ENCODE measurements around the gene KPNA6.
"Not testable (repeated sequence)": the region's sequence is repeated elsewhere in the genome, so short reads cannot be mapped to it uniquely, and the experiment has no call there.

The KPNA6 gene

DNA sequence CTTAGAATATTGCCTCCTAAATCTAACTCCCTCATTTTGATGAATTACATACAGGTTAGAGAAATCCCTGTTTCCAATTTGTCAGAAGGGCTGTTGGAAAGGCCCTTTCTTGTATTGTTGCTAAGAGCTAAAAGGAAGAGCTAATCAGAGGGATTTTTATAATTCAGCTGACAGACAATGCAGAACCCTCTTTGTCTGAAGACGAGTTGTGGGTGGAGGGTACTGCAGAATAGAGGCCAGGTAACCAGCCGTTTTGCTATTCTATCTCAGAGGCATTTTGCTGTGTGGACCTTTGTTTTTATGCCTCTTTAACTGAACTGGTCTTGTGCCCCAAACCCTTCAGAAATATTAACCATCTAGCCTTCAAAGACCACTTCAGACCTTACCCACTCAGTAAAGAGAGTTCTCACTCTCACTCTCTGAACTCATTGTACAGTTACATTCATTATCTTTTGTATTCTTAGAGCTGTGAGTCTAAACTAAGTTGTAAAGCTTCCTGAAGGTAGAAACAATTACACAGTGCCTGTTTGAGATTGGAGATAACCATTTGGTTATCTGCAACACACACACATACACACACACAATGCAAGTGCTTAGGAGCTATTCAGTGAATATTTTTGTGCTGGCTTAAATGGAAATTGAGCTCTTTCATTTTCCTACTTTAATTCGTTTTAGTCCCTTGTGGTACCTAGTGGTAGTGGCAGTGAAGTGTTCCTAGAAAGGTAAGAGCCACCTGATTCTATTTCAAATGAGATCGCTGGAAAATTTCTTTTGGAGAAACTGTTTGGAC, 19.7 kb downstream of the KPNA6 start:
- H3K27ac ChIP-seq = peak overlapping the region in 1 of 21 experiments; percentile 5

GRCh38 chr1:32128479-32128878, 20.6 kb downstream of the KPNA6 start:
- no peak overlapping the region for H3K4me3 ChIP-seq
- no peak overlapping the region for H3K27ac ChIP-seq

More for the DNA sequence above, 19.7 kb downstream of the KPNA6 start:
- H3K4me3 ChIP-seq = no peak overlapping the region

GRCh38 chr1:32128964-32129363, 21.1 kb downstream of the KPNA6 start:
- peak overlapping the region in 1 of 21 experiments; percentile 9 for H3K27ac ChIP-seq
- H3K4me3 ChIP-seq = no peak overlapping the region

DNA sequence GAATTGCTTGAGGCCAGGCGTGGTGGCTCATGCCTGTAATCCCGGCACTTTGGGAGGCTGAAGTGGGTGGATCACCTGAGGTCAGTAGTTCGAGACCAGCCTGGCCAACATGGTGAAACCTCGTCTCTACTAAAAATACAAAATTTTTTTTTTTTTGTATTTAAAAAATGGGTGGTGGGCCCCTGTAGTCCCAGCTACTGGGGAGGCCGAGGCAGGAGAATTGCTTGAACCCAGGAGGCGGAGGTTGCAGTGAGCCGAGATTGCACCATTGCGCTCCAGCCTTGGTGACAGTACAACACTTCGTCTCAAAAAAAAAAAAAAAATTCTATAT, 26.1 kb downstream of the KPNA6 start:
- H3K4me3 ChIP-seq = not testable (repeated sequence)
- H3K27ac ChIP-seq = peak overlapping the region in 7 of 21 experiments; percentile 37 to 67 (median 49)

GRCh38 chr1:32137111-32137510, 29.3 kb downstream of the KPNA6 start:
- Histone ChIP-seq H3K27ac (no peak overlapping the region), H3K4me3 (no peak overlapping the region)

GRCh38 chr1:32138965-32139364, 31.1 kb downstream of the KPNA6 start:
- Histone ChIP-seq H3K4me3 (no peak overlapping the region), H3K27ac (no peak overlapping the region)

DNA sequence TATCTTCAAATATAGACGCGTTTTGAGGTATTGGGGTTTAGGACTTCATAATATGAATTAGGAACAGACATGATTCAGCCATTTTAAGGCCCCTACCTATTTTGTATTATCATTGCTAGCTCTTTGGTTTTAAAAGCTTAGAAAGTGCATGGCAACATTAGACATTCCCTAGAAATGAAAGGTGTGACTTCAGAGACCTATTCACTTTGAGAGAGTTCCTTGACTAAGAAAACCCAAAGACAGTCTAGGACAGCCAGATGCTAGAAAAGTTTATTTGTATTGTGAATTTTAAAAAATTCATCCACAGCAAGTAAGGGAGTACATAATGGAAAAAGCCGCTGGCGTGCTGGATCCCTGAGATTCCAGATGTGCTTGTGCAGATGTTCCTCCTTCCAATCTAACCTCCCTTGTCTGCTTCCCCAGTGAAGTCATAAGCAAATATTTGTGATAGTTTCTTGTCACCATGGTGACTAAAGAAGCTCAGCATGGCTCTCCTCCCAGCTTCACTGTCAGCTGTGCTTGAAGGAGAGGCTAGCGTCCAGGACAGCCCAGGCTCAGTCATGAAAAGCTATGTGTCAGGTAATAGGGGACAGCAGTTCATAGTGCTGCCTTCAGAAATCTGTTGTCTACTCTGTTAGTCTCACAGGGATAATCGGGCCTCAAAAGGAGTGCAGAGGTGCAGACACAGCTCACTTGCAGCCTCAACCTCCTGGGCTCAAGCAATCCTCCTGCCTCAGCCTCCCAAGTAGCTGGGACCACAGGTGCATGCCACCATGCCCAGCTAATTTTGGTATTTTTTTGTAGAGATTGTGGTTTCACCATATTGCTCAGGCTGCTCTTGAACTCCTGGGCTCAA, 34.8 kb downstream of the KPNA6 start:
- no peak overlapping the region for H3K4me3 ChIP-seq
- peak overlapping the region in 7 of 21 experiments; percentile 12 to 51 (median 34) for H3K27ac ChIP-seq

DNA sequence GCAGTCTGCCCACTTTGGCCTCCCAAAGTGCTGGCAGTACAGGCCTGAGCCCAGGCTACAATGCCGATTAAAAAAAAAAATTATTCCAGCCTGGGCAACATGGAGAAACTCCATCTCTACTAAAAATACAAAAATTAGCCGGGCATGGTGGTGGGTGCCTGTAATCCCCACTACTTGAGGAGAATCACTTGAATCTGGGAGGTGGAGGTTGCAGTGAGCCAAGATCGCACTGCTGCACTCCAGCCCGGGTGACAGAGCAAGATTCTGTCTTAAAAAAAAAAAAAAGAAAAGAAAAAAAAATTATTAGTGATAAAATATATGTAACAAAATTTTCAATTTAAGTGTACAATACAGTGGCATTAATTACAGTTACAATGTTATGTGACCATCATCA, 35.4 kb downstream of the KPNA6 start:
- not testable (repeated sequence) for H3K4me3 ChIP-seq
- H3K27ac ChIP-seq = peak overlapping the region in 5 of 21 experiments; percentile 17 to 47 (median 22)

- no peak overlapping the region for H3K4me3 ChIP-seq
- H3K27ac ChIP-seq = no peak overlapping the region
Measured at GRCh38 chr1:32144033-32144432, 36.2 kb downstream of the KPNA6 start.

DNA sequence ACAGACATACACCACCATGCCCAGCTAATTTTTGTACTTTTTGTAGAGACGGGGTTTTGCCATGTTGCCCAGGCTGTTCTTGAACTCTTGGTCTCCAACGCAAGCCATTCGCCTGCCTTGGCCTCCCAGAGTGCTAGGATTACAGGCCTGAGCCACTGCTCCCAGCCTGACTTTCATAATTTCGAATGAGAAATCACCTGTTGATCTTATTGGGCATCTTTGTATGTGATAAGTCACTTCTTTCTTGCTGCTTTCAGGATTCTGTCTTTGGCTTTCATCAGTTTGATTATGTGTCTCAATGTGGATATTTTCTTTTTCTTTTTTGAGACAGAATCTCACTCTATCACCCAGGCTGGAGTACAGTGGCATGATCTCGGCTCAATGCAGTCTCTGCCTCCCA, 39.9 kb downstream of the KPNA6 start:
- H3K4me3 ChIP-seq, H3K27ac ChIP-seq: not testable (repeated sequence)

DNA sequence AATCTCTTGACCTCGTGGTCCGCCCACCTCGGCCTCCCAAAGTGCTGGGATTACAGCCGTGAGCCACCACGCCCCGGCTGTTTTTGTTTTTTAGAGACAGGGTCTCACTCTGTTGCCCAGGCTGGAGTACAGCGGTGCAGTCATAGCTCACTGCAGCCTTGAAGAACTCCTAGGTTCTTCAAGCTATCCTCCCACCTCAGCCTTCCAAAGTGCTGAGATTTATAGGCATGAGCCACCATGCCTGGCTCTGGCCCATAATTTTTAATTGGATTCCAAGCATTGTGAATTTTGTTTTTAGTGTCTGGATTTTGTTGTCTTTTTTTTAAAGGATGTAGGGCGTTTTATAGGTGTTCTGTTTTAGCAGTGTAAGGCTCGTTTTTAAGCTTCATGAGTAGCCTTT, 43.0 kb downstream of the KPNA6 start:
- Histone ChIP-seq H3K4me3 (no peak overlapping the region), H3K27ac (no peak overlapping the region)

DNA sequence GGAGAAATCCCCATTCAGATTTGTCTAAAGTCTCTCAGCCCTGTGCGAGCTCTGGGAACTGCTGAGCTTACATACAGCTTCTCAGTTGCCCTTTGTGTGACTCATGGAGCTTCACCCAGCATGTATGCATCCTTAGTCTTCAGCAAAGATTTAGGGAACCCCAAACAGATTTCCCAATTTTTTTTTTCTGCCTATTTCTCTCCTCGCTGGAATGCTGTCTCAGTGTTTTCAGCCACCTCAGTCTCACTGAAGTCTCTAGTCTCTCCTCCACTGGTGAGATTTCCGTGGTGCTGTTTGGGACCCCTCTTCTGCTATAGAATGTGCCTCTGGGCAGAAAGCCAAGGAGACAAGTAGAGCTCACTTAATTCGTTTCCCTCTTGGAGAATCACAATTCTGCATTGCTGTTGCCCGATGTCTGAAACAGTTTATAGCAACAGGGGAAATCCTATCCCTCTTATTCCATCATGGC, 43.5 kb downstream of the KPNA6 start:
- H3K4me3 ChIP-seq = no peak overlapping the region
- H3K27ac ChIP-seq = no peak overlapping the region

DNA sequence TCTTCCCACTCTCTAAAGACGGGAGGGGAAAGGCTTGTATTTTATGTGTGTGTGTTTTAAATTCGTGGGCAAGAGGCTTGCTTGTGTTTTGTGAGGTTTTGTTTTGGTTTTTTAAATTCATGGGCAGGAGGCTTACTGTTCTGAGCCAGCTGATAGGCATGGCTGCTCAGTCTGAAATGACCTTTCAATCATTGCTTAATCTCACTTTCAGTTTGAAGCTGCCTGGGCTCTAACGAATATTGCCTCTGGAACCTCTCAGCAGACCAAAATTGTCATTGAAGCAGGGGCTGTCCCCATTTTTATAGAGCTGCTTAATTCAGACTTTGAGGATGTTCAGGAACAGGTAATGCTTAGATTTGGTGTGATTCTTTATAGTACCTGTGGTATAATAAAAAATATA, 51.3 kb downstream of the KPNA6 start:
- no peak overlapping the region for H3K4me3 ChIP-seq
- no peak overlapping the region for H3K27ac ChIP-seq

- Histone ChIP-seq H3K27ac (no peak overlapping the region), H3K4me3 (no peak overlapping the region)
Measured at GRCh38 chr1:32163405-32163804, 55.5 kb downstream of the KPNA6 start.

DNA sequence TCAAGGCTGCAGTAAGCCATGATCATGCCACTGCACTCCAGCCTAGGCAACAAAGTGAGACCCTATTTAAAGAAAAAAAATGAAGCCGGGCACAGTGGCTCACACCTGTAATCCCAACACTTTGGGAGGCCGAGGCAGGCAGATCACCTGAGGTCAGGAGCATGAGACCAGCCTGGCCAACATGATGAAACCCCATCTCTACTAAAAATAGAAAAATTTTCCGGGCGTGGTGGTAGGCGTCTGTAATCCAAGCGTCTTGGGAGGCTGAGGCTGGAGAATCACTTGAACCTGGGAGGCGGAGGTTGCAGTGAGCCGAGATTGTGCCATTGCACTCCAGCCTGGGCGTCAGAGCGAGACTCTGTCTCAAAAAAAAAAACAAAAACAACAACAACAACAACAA, 57.8 kb downstream of the KPNA6 start:
- not testable (repeated sequence) for H3K27ac ChIP-seq, H3K4me3 ChIP-seq

GRCh38 chr1:32170991-32171390, 63.1 kb downstream of the KPNA6 start:
- H3K4me3 ChIP-seq = no peak overlapping the region
- H3K27ac ChIP-seq = no peak overlapping the region

GRCh38 chr1:32172621-32173245, 64.9 kb downstream of the KPNA6 start:
- Histone ChIP-seq H3K4me3 (no peak overlapping the region), H3K27ac (peak overlapping the region in 2 of 21 experiments; percentile 13 to 17)

DNA sequence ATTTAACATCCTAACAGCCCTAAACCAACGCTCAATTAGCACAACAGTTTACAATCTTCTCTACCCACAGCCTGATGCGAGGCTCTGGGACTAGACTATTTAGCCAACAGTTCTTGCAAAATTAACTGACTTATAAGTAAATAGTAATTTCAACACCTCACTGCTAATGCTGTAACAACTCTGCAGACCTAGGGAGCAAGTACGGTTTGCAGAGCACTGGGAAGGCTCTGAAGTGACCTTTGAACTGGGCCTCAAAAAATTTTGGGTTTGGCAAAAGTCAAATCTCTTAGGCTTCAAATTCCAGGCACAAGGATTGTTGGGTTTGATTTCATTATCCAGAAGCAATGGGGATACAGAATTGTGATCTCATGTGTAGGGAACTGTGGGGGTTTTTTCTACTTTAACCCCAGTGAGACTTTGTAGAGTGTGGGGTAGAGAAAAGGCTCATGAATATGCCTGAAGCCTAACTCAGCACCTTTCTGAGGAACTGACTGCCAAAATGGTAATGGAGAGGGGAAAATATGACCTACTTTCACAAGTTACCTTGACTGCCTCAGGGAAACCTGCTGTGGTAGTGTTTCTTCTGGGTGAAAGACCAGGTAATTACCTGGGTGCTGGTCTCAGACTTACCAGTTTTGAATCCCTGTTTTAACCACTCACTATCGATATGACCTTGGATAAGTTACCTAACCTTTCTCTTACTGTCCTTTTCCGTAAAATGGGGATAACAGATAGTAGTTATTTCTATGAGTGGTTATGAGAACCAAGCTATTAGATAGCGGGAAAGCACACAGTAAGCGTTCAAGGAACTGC, 70.7 kb downstream of the KPNA6 start:
- H3K4me3 ChIP-seq = peak overlapping the region in 5 of 7 experiments; percentile 52 to 63 (median 57)
- peak overlapping the region in 20 of 21 experiments; percentile 79 to 98 (median 92) for H3K27ac ChIP-seq

DNA sequence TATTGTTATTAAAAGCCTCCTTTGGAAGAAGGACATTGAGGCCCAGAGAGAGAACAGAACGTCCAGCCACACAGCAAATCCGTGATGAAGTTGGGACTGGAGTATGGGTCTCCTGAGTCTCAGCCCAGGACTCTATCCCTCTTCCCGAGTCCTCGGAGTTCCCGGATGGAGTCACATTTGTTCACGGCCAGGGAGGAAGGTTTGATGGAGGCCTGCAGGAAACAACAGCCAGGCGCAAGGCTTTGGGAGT, 71.3 kb downstream of the KPNA6 start:
- peak overlapping the region; percentile 52 to 98 (median 92) for H3K27ac ChIP-seq
- peak overlapping the region; percentile 49 to 64 (median 57) for H3K4me3 ChIP-seq

All from skin epidermis (tissue), 12 donors.